ENCODE measurements around the gene FHIP2A. TPM values are rescaled to one million over a fixed set of nuclear protein-coding genes. Genes with fewer than 3 reads are reported as not detected.
"Not testable (repeated sequence)": the region's sequence is repeated elsewhere in the genome, so short reads cannot be mapped to it uniquely, and the experiment has no call there.

Gene FHIP2A
- total and polyA plus RNA-seq, 2 donors: 12.1 to 14.6 TPM

DNA sequence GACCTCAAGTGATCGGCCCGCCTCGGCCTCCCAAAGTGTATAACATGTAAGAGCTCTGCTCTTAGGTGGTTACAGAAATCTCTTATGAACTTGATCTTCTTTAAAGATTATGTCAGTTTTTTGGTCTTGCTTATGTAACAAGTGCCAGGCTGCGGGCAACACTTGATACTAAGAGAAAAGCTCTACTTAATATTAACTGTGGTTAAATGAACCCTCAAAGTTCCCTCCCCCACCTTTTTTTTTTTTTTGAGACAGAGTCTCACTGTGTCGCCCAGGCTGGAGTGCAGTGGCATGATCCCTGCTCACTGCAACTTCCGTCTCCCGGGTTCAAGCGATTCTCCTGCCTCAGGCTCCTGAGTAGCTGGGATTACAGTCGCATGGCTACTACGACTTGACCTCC, 25.9 kb downstream of the FHIP2A start:
- DNase-seq (ENCODE audit: low read depth in 6 of 9, low spot score in 9 of 9); H3K27ac ChIP-seq (ENCODE audit: low read depth in 1 of 2, low read length in 1 of 2); H3K4me1 ChIP-seq (ENCODE audit: control insufficient read depth in 2 of 2, insufficient read depth in 2 of 2, low read length in 2 of 2); H3K27me3 ChIP-seq (ENCODE audit: control insufficient read depth in 2 of 2, insufficient read depth in 1 of 2, low read length in 1 of 2); H3K9me3 ChIP-seq (ENCODE audit: control insufficient read depth in 2 of 2, insufficient read depth in 1 of 2, low read length in 1 of 2); H3K4me3 ChIP-seq (ENCODE audit: low read length in 2 of 2): not testable (repeated sequence)
- over 99% methylated on average over 10 of the region's 10 CpGs for WGBS
- H3K36me3 ChIP-seq (ENCODE audit: control insufficient read depth in 2 of 2, insufficient read depth in 2 of 2, low read length in 1 of 2): peaks cover 43 to 70% of the 10 kb centered on the region in 2 donors

- Histone ChIP-seq H3K36me3 (ENCODE audit: control insufficient read depth in 2 of 2, insufficient read depth in 2 of 2, low read length in 1 of 2) (peaks cover 32 to 57% of the 10 kb centered on the region in 2 donors), H3K4me3 (ENCODE audit: low read length in 2 of 2) (no peak overlapping the region), H3K27me3 (ENCODE audit: control insufficient read depth in 2 of 2, insufficient read depth in 1 of 2, low read length in 1 of 2) (no peaks in the 10 kb centered on the region), H3K9me3 (ENCODE audit: control insufficient read depth in 2 of 2, insufficient read depth in 1 of 2, low read length in 1 of 2) (no peaks in the 10 kb centered on the region), H3K4me1 (ENCODE audit: control insufficient read depth in 2 of 2, insufficient read depth in 2 of 2, low read length in 2 of 2) (no peaks in the 10 kb centered on the region), H3K27ac (ENCODE audit: low read depth in 1 of 2, low read length in 1 of 2) (no peak overlapping the region)
- WGBS: 96% methylated on average over 4 of the region's 4 CpGs
- no peak for DNase-seq (ENCODE audit: low read depth in 6 of 9, low spot score in 9 of 9)
Observed at GRCh38 chr10:114849674-114850073, 28.1 kb downstream of the FHIP2A start.

DNA sequence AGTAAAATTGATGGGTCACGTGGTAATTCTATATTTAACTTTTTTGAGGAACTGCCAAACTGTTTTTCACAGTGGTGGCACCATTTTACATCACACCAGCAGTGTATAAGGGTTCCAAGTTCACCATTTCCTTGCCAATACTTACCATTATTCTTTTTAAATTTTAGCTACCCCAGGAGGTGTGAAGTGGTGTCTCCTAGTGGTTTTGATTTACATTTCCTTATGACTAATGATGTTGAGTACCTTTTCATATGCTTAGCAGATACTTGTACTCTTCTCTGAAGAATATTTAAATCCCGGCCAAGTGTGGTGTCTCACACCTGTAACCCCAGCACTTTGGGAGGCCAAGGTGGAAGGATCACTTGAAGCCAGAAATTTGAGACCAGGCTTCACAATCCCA, 28.5 kb downstream of the FHIP2A start:
- peaks cover 27 to 57% of the 10 kb centered on the region in 2 donors for H3K36me3 ChIP-seq (ENCODE audit: control insufficient read depth in 2 of 2, insufficient read depth in 2 of 2, low read length in 1 of 2)
- H3K9me3 ChIP-seq (ENCODE audit: control insufficient read depth in 2 of 2, insufficient read depth in 1 of 2, low read length in 1 of 2): no peaks in the 10 kb centered on the region
- H3K27ac ChIP-seq (ENCODE audit: low read depth in 1 of 2, low read length in 1 of 2): no peak overlapping the region
- DNase-seq (ENCODE audit: low read depth in 6 of 9, low spot score in 9 of 9): no peak
- H3K4me1 ChIP-seq (ENCODE audit: control insufficient read depth in 2 of 2, insufficient read depth in 2 of 2, low read length in 2 of 2): no peaks in the 10 kb centered on the region
- no peak overlapping the region for H3K4me3 ChIP-seq (ENCODE audit: low read length in 2 of 2)
- WGBS: 97% methylated on average over 2 of the region's 2 CpGs
- no peaks in the 10 kb centered on the region for H3K27me3 ChIP-seq (ENCODE audit: control insufficient read depth in 2 of 2, insufficient read depth in 1 of 2, low read length in 1 of 2)

- 96% methylated on average over 2 of the region's 2 CpGs for WGBS
- peaks cover 24 to 58% of the 10 kb centered on the region in 2 donors for H3K36me3 ChIP-seq (ENCODE audit: control insufficient read depth in 2 of 2, insufficient read depth in 2 of 2, low read length in 1 of 2)
- H3K4me1 ChIP-seq (ENCODE audit: control insufficient read depth in 2 of 2, insufficient read depth in 2 of 2, low read length in 2 of 2): no peaks in the 10 kb centered on the region
- H3K27me3 ChIP-seq (ENCODE audit: control insufficient read depth in 2 of 2, insufficient read depth in 1 of 2, low read length in 1 of 2): no peaks in the 10 kb centered on the region
- DNase-seq (ENCODE audit: low read depth in 6 of 9, low spot score in 9 of 9): no peak
- no peak overlapping the region for H3K27ac ChIP-seq (ENCODE audit: low read depth in 1 of 2, low read length in 1 of 2)
- no peak overlapping the region for H3K4me3 ChIP-seq (ENCODE audit: low read length in 2 of 2)
- H3K9me3 ChIP-seq (ENCODE audit: control insufficient read depth in 2 of 2, insufficient read depth in 1 of 2, low read length in 1 of 2): no peaks in the 10 kb centered on the region
Observed at GRCh38 chr10:114851336-114851735, 29.8 kb downstream of the FHIP2A start.

DNA sequence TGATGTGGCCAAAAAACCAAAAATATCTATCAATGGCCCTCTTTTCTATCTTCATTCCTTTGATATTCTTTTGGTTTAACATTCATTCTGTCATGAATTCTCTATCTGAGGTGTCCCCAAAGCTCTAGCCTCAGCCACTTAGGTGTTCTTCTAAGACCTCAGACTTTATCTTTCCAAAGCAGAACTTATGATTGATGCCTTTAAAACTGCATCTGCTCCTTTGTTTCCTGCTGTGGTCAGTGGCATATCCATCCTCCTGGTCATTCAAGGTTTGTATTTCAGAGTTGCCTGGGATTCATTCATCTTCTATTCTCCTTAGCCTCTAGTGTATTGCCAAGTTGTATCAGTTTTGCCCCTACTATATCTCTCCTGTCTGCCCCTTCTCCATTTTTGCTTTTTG, 30.6 kb downstream of the FHIP2A start:
- Histone ChIP-seq H3K27ac (ENCODE audit: low read depth in 1 of 2, low read length in 1 of 2) (no peak overlapping the region), H3K4me3 (ENCODE audit: low read length in 2 of 2) (no peak overlapping the region), H3K27me3 (ENCODE audit: control insufficient read depth in 2 of 2, insufficient read depth in 1 of 2, low read length in 1 of 2) (no peaks in the 10 kb centered on the region), H3K36me3 (ENCODE audit: control insufficient read depth in 2 of 2, insufficient read depth in 2 of 2, low read length in 1 of 2) (peaks cover 21 to 62% of the 10 kb centered on the region in 2 donors), H3K9me3 (ENCODE audit: control insufficient read depth in 2 of 2, insufficient read depth in 1 of 2, low read length in 1 of 2) (no peaks in the 10 kb centered on the region), H3K4me1 (ENCODE audit: control insufficient read depth in 2 of 2, insufficient read depth in 2 of 2, low read length in 2 of 2) (no peaks in the 10 kb centered on the region)
- no peak for DNase-seq (ENCODE audit: low read depth in 6 of 9, low spot score in 9 of 9)

- Histone ChIP-seq H3K4me3 (ENCODE audit: low read length in 2 of 2) (no peak overlapping the region), H3K9me3 (ENCODE audit: control insufficient read depth in 2 of 2, insufficient read depth in 1 of 2, low read length in 1 of 2) (no peaks in the 10 kb centered on the region), H3K36me3 (ENCODE audit: control insufficient read depth in 2 of 2, insufficient read depth in 2 of 2, low read length in 1 of 2) (peaks cover 11 to 58% of the 10 kb centered on the region in 2 donors), H3K27ac (ENCODE audit: low read depth in 1 of 2, low read length in 1 of 2) (no peak overlapping the region), H3K27me3 (ENCODE audit: control insufficient read depth in 2 of 2, insufficient read depth in 1 of 2, low read length in 1 of 2) (no peaks in the 10 kb centered on the region), H3K4me1 (ENCODE audit: control insufficient read depth in 2 of 2, insufficient read depth in 2 of 2, low read length in 2 of 2) (no peaks in the 10 kb centered on the region)
- DNase-seq (ENCODE audit: low read depth in 6 of 9, low spot score in 9 of 9): no peak
- WGBS: 98% methylated on average over 1 of the region's 1 CpG
Observed at GRCh38 chr10:114854906-114855305, 33.3 kb downstream of the FHIP2A start.

DNA sequence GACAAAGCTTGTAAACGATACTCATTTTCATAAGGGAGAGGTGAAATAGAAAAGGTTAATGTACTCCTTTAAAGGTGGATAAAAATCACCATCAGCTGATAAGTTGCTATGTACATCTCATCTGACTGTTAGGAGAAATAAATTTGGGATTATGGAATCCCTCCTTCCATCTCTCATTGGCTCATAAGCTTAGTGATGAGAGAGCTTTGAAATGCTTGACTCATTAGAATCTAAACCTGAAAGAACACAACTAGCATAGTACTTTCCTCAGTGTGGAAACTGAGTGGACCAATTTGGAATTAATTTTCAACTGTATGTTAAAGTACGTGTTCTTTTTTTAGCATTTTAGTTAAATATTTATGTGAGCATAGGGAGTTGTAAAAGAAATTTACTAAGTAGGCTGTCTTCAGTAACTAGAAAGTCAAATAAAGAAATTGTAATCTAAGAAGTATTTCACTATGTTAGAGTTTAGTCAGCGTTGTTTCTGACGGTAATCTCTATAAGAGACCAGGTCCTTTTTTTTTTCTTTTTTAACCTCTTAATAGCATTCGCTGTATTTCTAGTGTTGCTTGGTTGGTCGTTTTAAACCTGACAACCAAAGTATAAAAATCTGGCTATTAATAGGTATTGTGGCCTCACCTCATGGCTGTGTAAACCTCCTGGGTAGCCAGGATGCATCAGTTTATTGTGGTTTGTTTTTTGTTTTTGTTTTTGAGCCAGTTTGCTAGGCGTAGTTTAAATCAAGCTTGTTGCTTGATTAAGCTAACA, 34.4 kb downstream of the FHIP2A start:
- H3K27me3 ChIP-seq (ENCODE audit: control insufficient read depth in 2 of 2, insufficient read depth in 1 of 2, low read length in 1 of 2): no peaks in the 10 kb centered on the region
- WGBS: 95% methylated on average over 7 of the region's 7 CpGs
- no peak overlapping the region for H3K27ac ChIP-seq (ENCODE audit: low read depth in 1 of 2, low read length in 1 of 2)
- H3K4me1 ChIP-seq (ENCODE audit: control insufficient read depth in 2 of 2, insufficient read depth in 2 of 2, low read length in 2 of 2): no peaks in the 10 kb centered on the region
- DNase-seq (ENCODE audit: low read depth in 6 of 9, low spot score in 9 of 9): no peak
- peaks cover 15 to 51% of the 10 kb centered on the region in 2 donors for H3K36me3 ChIP-seq (ENCODE audit: control insufficient read depth in 2 of 2, insufficient read depth in 2 of 2, low read length in 1 of 2)
- H3K9me3 ChIP-seq (ENCODE audit: control insufficient read depth in 2 of 2, insufficient read depth in 1 of 2, low read length in 1 of 2): no peaks in the 10 kb centered on the region
- H3K4me3 ChIP-seq (ENCODE audit: low read length in 2 of 2): no peak overlapping the region

DNA sequence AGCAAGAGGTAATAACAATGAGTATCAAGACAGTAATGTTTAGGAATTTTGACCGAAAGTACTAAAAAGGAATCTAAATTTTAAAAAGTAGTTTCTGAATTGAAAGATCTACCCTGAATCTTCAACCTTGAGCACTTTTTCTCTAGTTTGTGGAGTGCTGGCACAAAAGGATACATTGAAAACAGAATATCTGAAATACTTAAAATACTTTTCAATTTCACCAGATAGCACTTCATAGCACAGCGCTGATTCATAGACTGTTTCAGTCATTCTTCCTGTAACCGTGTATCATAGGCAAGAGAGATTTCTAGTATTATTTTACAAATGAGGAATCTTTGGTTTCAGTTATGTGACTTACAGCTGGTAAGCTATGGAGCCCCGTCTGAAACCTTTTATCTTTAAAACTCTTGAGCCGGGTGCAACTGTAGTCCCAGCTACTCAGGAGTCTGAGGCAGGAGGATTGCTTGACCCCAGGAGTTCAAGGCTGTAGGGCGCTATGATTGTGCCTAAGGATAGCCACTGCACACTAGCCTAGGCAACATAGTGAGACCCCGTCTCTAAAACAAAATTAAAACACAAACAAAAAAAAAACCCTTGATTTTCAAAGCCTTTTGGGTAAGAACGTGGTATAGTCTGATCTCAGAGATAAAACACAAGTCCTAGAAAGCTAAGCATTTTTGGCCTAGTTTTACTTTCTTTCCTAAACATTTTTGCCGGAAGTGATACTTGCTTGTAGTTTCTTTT, 35.1 kb downstream of the FHIP2A start:
- no peak overlapping the region for H3K27ac ChIP-seq (ENCODE audit: low read depth in 1 of 2, low read length in 1 of 2)
- H3K9me3 ChIP-seq (ENCODE audit: control insufficient read depth in 2 of 2, insufficient read depth in 1 of 2, low read length in 1 of 2): no peaks in the 10 kb centered on the region
- H3K27me3 ChIP-seq (ENCODE audit: control insufficient read depth in 2 of 2, insufficient read depth in 1 of 2, low read length in 1 of 2): no peaks in the 10 kb centered on the region
- no peak overlapping the region for H3K4me3 ChIP-seq (ENCODE audit: low read length in 2 of 2)
- WGBS: 79% methylated on average over 9 of the region's 9 CpGs
- peaks cover 20 to 59% of the 10 kb centered on the region in 2 donors for H3K36me3 ChIP-seq (ENCODE audit: control insufficient read depth in 2 of 2, insufficient read depth in 2 of 2, low read length in 1 of 2)
- H3K4me1 ChIP-seq (ENCODE audit: control insufficient read depth in 2 of 2, insufficient read depth in 2 of 2, low read length in 2 of 2): no peaks in the 10 kb centered on the region
- DNase-seq (ENCODE audit: low read depth in 6 of 9, low spot score in 9 of 9): peak in 1 of 9 donors; percentile 15

- DNase-seq (ENCODE audit: low read depth in 6 of 9, low spot score in 9 of 9); H3K27me3 ChIP-seq (ENCODE audit: control insufficient read depth in 2 of 2, insufficient read depth in 1 of 2, low read length in 1 of 2); H3K27ac ChIP-seq (ENCODE audit: low read depth in 1 of 2, low read length in 1 of 2); H3K9me3 ChIP-seq (ENCODE audit: control insufficient read depth in 2 of 2, insufficient read depth in 1 of 2, low read length in 1 of 2); H3K4me3 ChIP-seq (ENCODE audit: low read length in 2 of 2); H3K4me1 ChIP-seq (ENCODE audit: control insufficient read depth in 2 of 2, insufficient read depth in 2 of 2, low read length in 2 of 2): not testable (repeated sequence)
- 94% methylated on average over 8 of the region's 8 CpGs for WGBS
- H3K36me3 ChIP-seq (ENCODE audit: control insufficient read depth in 2 of 2, insufficient read depth in 2 of 2, low read length in 1 of 2): peaks cover 20 to 55% of the 10 kb centered on the region in 2 donors
Observed at GRCh38 chr10:114857288-114857565, 35.6 kb downstream of the FHIP2A start.

Data from thymus (tissue), 11 donors.